Bronchial epithelial cell (primary cell): ENCODE results near the gene GIPC2. TPM values are rescaled to one million over a fixed set of nuclear protein-coding genes. Genes with fewer than 3 reads are reported as not detected.

ENCODE experiments used
- DNase-seq: peaks from one replicate; pipeline ENCODE4 v3.0.0-alpha.2; 2010; ENCODE audit warnings: low read depth
- FAIRE-seq: peaks from 2 replicates; lab custom pipeline; 2011; peaks lifted over from hg19 to GRCh38; lab: Jason Lieb, UNC
- H3K27me3 ChIP-seq: 2 replicates; pipeline ENCODE4 v1.5.1; 2011; ENCODE audit warnings: low read length; ENCODE audit not compliant: control insufficient read depth, insufficient read depth
- H3K36me3 ChIP-seq: 2 replicates; pipeline ENCODE4 v1.5.1; 2011; ENCODE audit warnings: low read length; ENCODE audit not compliant: control insufficient read depth, insufficient read depth
- H3K4me3 ChIP-seq: 2 replicates; pipeline ENCODE4 v1.5.1; 2011; ENCODE audit warnings: mild to moderate bottlenecking, low read depth, low read length, control low read depth
- CTCF ChIP-seq: IDR thresholded peaks from 2 replicates; pipeline ENCODE4 v1.5.1; 2011; ENCODE audit warnings: mild to moderate bottlenecking, moderate library complexity, low read length, control low read depth, inconsistent platforms; ENCODE audit not compliant: insufficient read depth, severe bottlenecking
- total RNA-seq: library from RNA; depleted of rRNA; stranded (reverse); fragments of >200 nt; gene quantifications from 2 replicates; pipeline ENCODE4 v1.2.1, GENCODE V29; 2014

Gene GIPC2
- total RNA-seq, 1 donor from 2014 or later, result 1.1 TPM

- no peak overlapping the region for H3K4me3 ChIP-seq
- no peaks in the 10 kb centered on the region for H3K36me3 ChIP-seq
- no peak for TF ChIP-seq CTCF
- H3K27me3 ChIP-seq, result no peaks in the 10 kb centered on the region
- FAIRE-seq (no peak), DNase-seq (peak; percentile 23)
Observed at GRCh38 chr1:78038491-78038939, 7.3 kb upstream of the GIPC2 start.

GRCh38 chr1:78040484-78041089 lies 5.2 kb upstream of the GIPC2 start:
- no peaks in the 10 kb centered on the region for H3K36me3 ChIP-seq
- H3K4me3 ChIP-seq, result no peak overlapping the region
- no peaks in the 10 kb centered on the region for H3K27me3 ChIP-seq
- DNase-seq (no peak), FAIRE-seq (no peak)
- TF ChIP-seq CTCF, result no peak

GRCh38 chr1:78043436-78043835 lies 2.3 kb upstream of the GIPC2 start:
- TF ChIP-seq CTCF, result no peak
- FAIRE-seq, result no peak
- no peaks in the 10 kb centered on the region for H3K36me3 ChIP-seq
- H3K27me3 ChIP-seq, result no peaks in the 10 kb centered on the region
- DNase-seq, result no peak
- no peak overlapping the region for H3K4me3 ChIP-seq

GRCh38 chr1:78044796-78045562 lies 787 bp upstream of the GIPC2 start:
- no peak for TF ChIP-seq CTCF
- Histone ChIP-seq H3K4me3 (no peak overlapping the region), H3K36me3 (no peaks in the 10 kb centered on the region), H3K27me3 (no peaks in the 10 kb centered on the region)
- FAIRE-seq (no peak), DNase-seq (no peak)

- DNase-seq (no peak), FAIRE-seq (no peak)
- Histone ChIP-seq H3K27me3 (no peaks in the 10 kb centered on the region), H3K36me3 (no peaks in the 10 kb centered on the region), H3K4me3 (peak overlapping the region; percentile 44)
- no peak for TF ChIP-seq CTCF
Observed at GRCh38 chr1:78045563-78045925, 222 bp upstream of the GIPC2 start.

GRCh38 chr1:78047106-78047505 lies 1.3 kb downstream of the GIPC2 start:
- Histone ChIP-seq H3K27me3 (no peaks in the 10 kb centered on the region), H3K36me3 (no peaks in the 10 kb centered on the region), H3K4me3 (no peak overlapping the region)
- FAIRE-seq, result no peak
- no peak for TF ChIP-seq CTCF
- DNase-seq, result peak; percentile 12
